Effector CD4-positive, alpha-beta T cell (primary cell): Measurements from ENCODE around the gene ADCY1.

Source experiments
- DNase-seq: peaks from one replicate; pipeline ENCODE4 v3.0.0-alpha.2; 2020

The ADCY1 gene

GRCh38 chr7:45626441-45627430 lies 52.6 kb downstream of the ADCY1 start:
- DNase-seq = no peak

GRCh38 chr7:45627691-45628456 lies 53.7 kb downstream of the ADCY1 start:
- no peak for DNase-seq

GRCh38 chr7:45631569-45631968 lies 57.4 kb downstream of the ADCY1 start:
- DNase-seq = no peak

- DNase-seq = no peak
Observed at GRCh38 chr7:45636733-45637132, 62.6 kb downstream of the ADCY1 start.

- DNase-seq = no peak
Observed at GRCh38 chr7:45638916-45639315, 64.7 kb downstream of the ADCY1 start.

GRCh38 chr7:45642044-45642443 lies 67.9 kb downstream of the ADCY1 start:
- DNase-seq = no peak

- no peak for DNase-seq
Observed at GRCh38 chr7:45643630-45644029, 69.5 kb downstream of the ADCY1 start.

GRCh38 chr7:45644237-45644636 lies 70.1 kb downstream of the ADCY1 start:
- no peak for DNase-seq

GRCh38 chr7:45645141-45645969 lies 71.2 kb downstream of the ADCY1 start:
- no peak for DNase-seq

GRCh38 chr7:45646207-45646821 lies 72.1 kb downstream of the ADCY1 start:
- DNase-seq = no peak

- DNase-seq = no peak
Observed at GRCh38 chr7:45646996-45647825, 73.0 kb downstream of the ADCY1 start.

- no peak for DNase-seq
Observed at GRCh38 chr7:45647967-45648670, 74.0 kb downstream of the ADCY1 start.

GRCh38 chr7:45648671-45648995 lies 74.5 kb downstream of the ADCY1 start:
- DNase-seq = no peak

- no peak for DNase-seq
Observed at GRCh38 chr7:45649560-45650346, 75.6 kb downstream of the ADCY1 start.

- DNase-seq = no peak
Observed at GRCh38 chr7:45650404-45651394, 76.5 kb downstream of the ADCY1 start.

- DNase-seq = no peak
Observed at GRCh38 chr7:45651540-45651939, 77.4 kb downstream of the ADCY1 start.

GRCh38 chr7:45652630-45653029 lies 78.5 kb downstream of the ADCY1 start:
- DNase-seq = no peak

- no peak for DNase-seq
Observed at GRCh38 chr7:45653209-45653907, 79.2 kb downstream of the ADCY1 start.
